Thyroid gland (tissue), 4 donors: Measurements from ENCODE around the gene LGALS1. TPM values are rescaled to one million over a fixed set of nuclear protein-coding genes. Genes with fewer than 3 reads are reported as not detected.
"Not testable (repeated sequence)": the region's sequence is repeated elsewhere in the genome, so short reads cannot be mapped to it uniquely, and the experiment has no call there.

Experiments used
- DNase-seq, 2 donors: peaks; one replicate each; pipeline ENCODE4 v3.0.0-alpha.2; 2019
- H3K27ac ChIP-seq, 3 donors: fragments of 200-600 bp; sonication (generic); 1 replicate in 2 of 3; 2 replicates in 1 of 3; pipeline ENCODE4 v1.5.1; 2016 to 2019; ENCODE audit warnings: mild to moderate bottlenecking in 1 of 3, moderate library complexity in 1 of 3
- H3K27me3 ChIP-seq: fragments of 200-600 bp; sonication (generic); one replicate; pipeline ENCODE4 v1.5.1; 2019
- H3K36me3 ChIP-seq, 2 donors: fragments of 200-600 bp; sonication (generic); one replicate each; pipeline ENCODE4 v1.5.1; 2016 to 2019
- H3K4me1 ChIP-seq, 2 donors: fragments of 200-600 bp; sonication (generic); one replicate each; pipeline ENCODE4 v1.5.1; 2017 to 2019
- H3K4me3 ChIP-seq, 3 donors: fragments of 200-600 bp; sonication (generic); replicated peaks in 1 of 3; 1 replicate in 2 of 3; 2 replicates in 1 of 3; pipeline ENCODE4 v1.5.1; 2016; ENCODE audit warnings: mild to moderate bottlenecking in 1 of 3
- H3K9me3 ChIP-seq: fragments of 200-600 bp; sonication (generic); one replicate; pipeline ENCODE4 v1.5.1; 2017
- CTCF ChIP-seq, 6 experiments: fragments of 200-600 bp in 3 of 6; fragments of 450-650 bp in 3 of 6; sonication (generic) in 3 of 6; IDR thresholded peaks; one replicate each; pipeline ENCODE4 v1.5.1; 2016 to 2019; ENCODE audit warnings: antibody characterized with exemption in 6 of 6, mild to moderate bottlenecking in 2 of 6, inconsistent platforms in 1 of 6, moderate library complexity in 1 of 6
- POLR2A ChIP-seq, 2 donors: fragments of 450-650 bp; IDR thresholded peaks; one replicate each; pipeline ENCODE4 v1.6.1; 2017; ENCODE audit warnings: antibody characterized with exemption in 2 of 2, mild to moderate bottlenecking in 2 of 2, moderate library complexity in 1 of 2
- WGBS, 2 donors: methylation state at CpG; one replicate each; pipeline ENCODE4 v1.1.5; 2017; 5-methylcytosine and 5-hydroxymethylcytosine counted together
- intact Hi-C: fragments of 100-400 bp; cut with DNase I; formaldehyde crosslinking; loops from one replicate; pipeline ENCODE4 v1.15.1; 2023
- total RNA-seq, 4 donors: library from RNA; depleted of rRNA; stranded (reverse); fragments of >200 nt; gene quantifications; one replicate each; pipeline ENCODE4 v1.2.3, GENCODE V29; 2016

LGALS1 gene
- total RNA-seq, 4 donors from 2014 or later: 146 to 212 (median 188) TPM

DNA sequence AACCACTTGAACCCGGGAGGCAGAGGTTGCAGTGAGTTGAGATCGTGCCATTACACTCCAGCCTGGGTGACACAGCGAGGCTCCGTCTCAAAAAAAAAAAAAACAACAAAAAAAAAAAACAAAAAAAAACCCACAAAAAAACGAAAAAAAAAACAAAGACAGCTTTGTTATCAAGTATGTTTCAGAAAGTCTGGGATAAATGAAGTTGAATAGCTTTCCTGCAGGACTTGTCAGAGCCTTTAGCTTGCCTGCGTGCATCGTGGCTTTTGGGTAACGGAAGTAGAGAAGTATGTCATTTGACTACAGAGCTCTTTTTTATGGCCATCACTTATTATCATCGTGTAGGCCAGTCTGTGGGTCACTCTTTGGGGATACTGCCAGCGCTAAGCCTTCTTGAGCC is 36.1 kb downstream of the LGALS1 start:
- Histone ChIP-seq H3K4me3 (no peak overlapping the region), H3K4me1 (no peaks in the 10 kb centered on the region), H3K9me3 (no peaks in the 10 kb centered on the region), H3K27me3 (no peaks in the 10 kb centered on the region), H3K27ac (no peak overlapping the region), H3K36me3 (no peaks in the 10 kb centered on the region)
- intact Hi-C loops: no loop called here
- no peak for DNase-seq
- 92 to 93% methylated on average over 10 of the region's 10 CpGs for WGBS, 2 donors
- TF ChIP-seq POLR2A (IDR thresholded peaks at IDR 0.05) (no peak), CTCF (IDR thresholded peaks at IDR 0.05) (no peak)

DNA sequence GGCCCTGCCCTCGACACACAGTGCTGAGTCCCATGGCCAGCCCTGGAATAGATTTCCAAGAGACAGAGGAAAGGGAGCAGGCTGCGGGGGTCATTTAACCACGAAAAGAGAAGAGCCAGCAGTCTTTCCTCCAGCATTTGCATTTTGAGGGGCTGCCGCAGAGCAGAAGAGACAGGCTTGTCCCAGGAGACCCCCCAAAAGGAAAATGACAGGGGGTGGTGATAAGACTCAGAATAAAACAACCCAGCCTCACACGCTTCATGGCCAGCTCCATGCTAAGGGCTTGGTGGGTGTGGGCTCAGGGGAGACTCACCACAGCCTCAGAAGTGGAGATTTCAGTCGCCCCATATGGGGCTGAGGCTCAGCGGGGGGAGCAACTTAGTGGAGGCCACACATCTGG is 38.3 kb downstream of the LGALS1 start:
- no peaks in the 10 kb centered on the region for H3K9me3 ChIP-seq
- intact Hi-C loops: no loop called here
- 98 to 99% methylated on average over 7 of the region's 7 CpGs for WGBS, 2 donors
- DNase-seq: no peak
- no peaks in the 10 kb centered on the region for H3K4me1 ChIP-seq
- TF ChIP-seq CTCF (IDR thresholded peaks at IDR 0.05): no peak
- TF ChIP-seq POLR2A (IDR thresholded peaks at IDR 0.05): no peak
- H3K27ac ChIP-seq: no peak overlapping the region
- no peaks in the 10 kb centered on the region for H3K27me3 ChIP-seq
- H3K4me3 ChIP-seq: no peak overlapping the region
- H3K36me3 ChIP-seq: no peaks in the 10 kb centered on the region

DNA sequence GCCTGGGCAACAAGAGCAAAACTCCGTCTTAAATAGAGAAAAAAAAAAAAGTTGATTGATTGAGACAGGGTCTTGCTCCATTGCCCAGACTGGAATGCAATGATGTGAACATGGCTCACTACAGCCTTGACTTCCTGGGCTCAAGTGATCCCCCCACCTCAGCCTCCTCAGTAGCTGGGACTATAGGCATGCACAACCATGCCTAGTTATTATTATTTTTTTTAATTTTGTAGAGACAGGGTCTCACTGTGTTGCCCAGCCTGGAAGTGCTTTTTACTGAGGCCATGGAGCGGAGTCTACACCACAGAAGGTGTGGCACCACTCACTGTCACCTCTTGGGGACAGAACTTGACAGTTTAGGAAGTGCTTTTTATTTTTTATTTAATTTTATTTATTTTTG is 39.2 kb downstream of the LGALS1 start:
- 96 to 98% methylated on average over 2 of the region's 2 CpGs for WGBS, 2 donors
- no peak for DNase-seq

GRCh38 chr22:37715760-37716159 is 40.3 kb downstream of the LGALS1 start:
- intact Hi-C loops: no loop called here
- no peak overlapping the region for H3K4me3 ChIP-seq
- DNase-seq: no peak
- no peaks in the 10 kb centered on the region for H3K4me1 ChIP-seq
- H3K27me3 ChIP-seq: no peaks in the 10 kb centered on the region
- WGBS, 2 donors: 93 to 94% methylated on average over 7 of the region's 7 CpGs
- TF ChIP-seq CTCF (IDR thresholded peaks at IDR 0.05) (no peak), POLR2A (IDR thresholded peaks at IDR 0.05) (no peak)
- H3K36me3 ChIP-seq: no peaks in the 10 kb centered on the region
- H3K27ac ChIP-seq: no peak overlapping the region
- no peaks in the 10 kb centered on the region for H3K9me3 ChIP-seq

More for the DNA sequence above, 39.2 kb downstream of the LGALS1 start:
- Histone ChIP-seq H3K9me3 (no peaks in the 10 kb centered on the region), H3K27ac (no peak overlapping the region), H3K4me1 (no peaks in the 10 kb centered on the region), H3K4me3 (no peak overlapping the region), H3K27me3 (no peaks in the 10 kb centered on the region), H3K36me3 (no peaks in the 10 kb centered on the region)
- intact Hi-C loops: no loop called here
- TF ChIP-seq CTCF (IDR thresholded peaks at IDR 0.05) (no peak), POLR2A (IDR thresholded peaks at IDR 0.05) (no peak)

- intact Hi-C loops: no loop called here
- no peaks in the 10 kb centered on the region for H3K27me3 ChIP-seq
- TF ChIP-seq POLR2A (IDR thresholded peaks at IDR 0.05) (no peak), CTCF (IDR thresholded peaks at IDR 0.05) (no peak)
- H3K4me3 ChIP-seq: no peak overlapping the region
- no peak for DNase-seq
- 89 to 94% methylated on average over 9 of the region's 9 CpGs for WGBS, 2 donors
- no peak overlapping the region for H3K27ac ChIP-seq
- H3K4me1 ChIP-seq: no peaks in the 10 kb centered on the region
- no peaks in the 10 kb centered on the region for H3K36me3 ChIP-seq
- no peaks in the 10 kb centered on the region for H3K9me3 ChIP-seq
Measured at GRCh38 chr22:37716708-37717107, 41.3 kb downstream of the LGALS1 start.

DNA sequence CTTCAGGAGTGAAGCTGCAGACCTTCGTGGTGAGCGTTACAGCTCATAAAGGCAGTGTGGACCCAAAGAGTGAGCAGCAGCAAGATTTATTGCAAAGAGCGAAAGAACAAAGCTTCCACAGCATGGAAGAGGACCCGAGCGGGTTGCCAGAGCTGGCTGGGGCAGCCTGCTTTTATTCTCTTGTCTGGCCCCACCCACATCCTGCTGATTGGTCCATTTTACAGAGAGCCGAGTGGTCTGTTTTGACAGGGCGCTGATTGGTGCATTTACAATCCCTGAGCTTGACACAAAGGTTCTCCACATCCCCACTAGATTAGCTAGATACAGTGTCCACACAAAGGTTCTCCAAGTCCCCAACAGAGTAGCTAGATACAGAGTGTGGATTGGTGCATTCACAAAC is 41.8 kb downstream of the LGALS1 start:
- H3K9me3 ChIP-seq, intact Hi-C loops, H3K36me3 ChIP-seq, H3K27me3 ChIP-seq, H3K4me3 ChIP-seq, H3K27ac ChIP-seq, H3K4me1 ChIP-seq, DNase-seq: not testable (repeated sequence)
- 95 to 97% methylated on average over 7 of the region's 7 CpGs for WGBS, 2 donors

DNA sequence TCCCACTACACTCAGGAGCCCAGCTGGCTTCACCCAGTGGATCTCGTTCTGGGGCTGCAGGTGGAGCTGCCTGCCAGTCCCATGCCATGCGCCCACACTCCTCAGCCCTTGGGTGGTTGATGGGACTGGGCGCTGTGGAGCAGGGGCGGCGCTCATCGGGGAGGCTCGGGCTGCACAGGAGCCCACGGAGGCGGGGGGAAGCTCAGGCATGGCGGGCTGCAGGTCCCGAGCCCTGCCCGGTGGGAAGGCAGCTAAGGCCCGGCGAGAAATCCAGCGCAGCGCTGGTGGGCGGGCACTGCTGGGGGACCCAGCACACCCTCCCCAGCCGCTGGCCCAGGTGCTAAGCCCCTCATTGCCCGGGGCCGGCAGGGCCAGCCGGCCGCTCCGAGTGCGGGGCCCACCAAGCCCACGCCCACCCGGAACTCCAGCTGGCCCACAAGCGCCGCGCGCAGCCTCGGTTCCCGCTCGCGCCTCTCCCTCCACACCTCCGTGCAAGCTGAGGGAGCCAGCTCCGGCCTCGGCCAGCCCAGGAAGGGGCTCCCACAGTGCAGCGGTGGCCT is 42.4 kb downstream of the LGALS1 start:
- DNase-seq, H3K4me1 ChIP-seq, H3K27ac ChIP-seq, H3K4me3 ChIP-seq, intact Hi-C loops, H3K36me3 ChIP-seq, H3K9me3 ChIP-seq, H3K27me3 ChIP-seq: not testable (repeated sequence)
- 60 to 90% methylated on average over 1 to 18 of the region's 38 CpGs for WGBS, 2 donors
